CD4-positive, CD25-positive, alpha-beta regulatory T cell (primary cell): ENCODE results near the gene NDUFB1. TPM values are rescaled to one million over a fixed set of nuclear protein-coding genes. Genes with fewer than 3 reads are reported as not detected.

ENCODE experiments used
- ATAC-seq, 2 donors: fragments of 150-1000 bp; cut with Tn5 transposase; one replicate each; pipeline ENCODE4 v1.10.0; 2021; ENCODE audit warnings: low read depth in 2 of 2, moderate number of reproducible peaks in 2 of 2, moderate library complexity in 1 of 2
- DNase-seq, 3 donors: peaks; one replicate each; pipeline versions ENCODE4 v3.0.0 to v3.0.0-alpha.2; 2012 to 2022; ENCODE audit warnings: mixed read lengths in 1 of 3
- H3K27ac ChIP-seq: one replicate; pipeline ENCODE4 v1.7.0; 2013; ENCODE audit warnings: mild to moderate bottlenecking, low read length; ENCODE audit not compliant: insufficient read depth, poor library complexity, severe bottlenecking
- H3K27me3 ChIP-seq: one replicate; pipeline ENCODE4 v1.7.0; 2013; ENCODE audit warnings: low read length; ENCODE audit not compliant: control insufficient read depth, insufficient read depth
- H3K36me3 ChIP-seq: one replicate; pipeline ENCODE4 v1.7.0; 2013; ENCODE audit warnings: mild to moderate bottlenecking, low read length, moderate library complexity; ENCODE audit not compliant: control insufficient read depth, insufficient read depth
- H3K4me1 ChIP-seq: 2 replicates; pipeline ENCODE4 v1.7.0; 2013; ENCODE audit warnings: mild to moderate bottlenecking, low read length; ENCODE audit not compliant: insufficient read depth, control insufficient read depth, poor library complexity, severe bottlenecking
- H3K4me3 ChIP-seq: one replicate; pipeline ENCODE4 v1.7.0; 2013; ENCODE audit warnings: low read depth, mild to moderate bottlenecking, low read length, moderate library complexity
- H3K9me3 ChIP-seq, 2 experiments: 1 replicate in 1 of 2; 2 replicates in 1 of 2; pipeline ENCODE4 v1.7.0; 2013; ENCODE audit warnings: low read length in 2 of 2, mild to moderate bottlenecking in 1 of 2, moderate library complexity in 1 of 2; ENCODE audit not compliant: control insufficient read depth in 2 of 2
- H3K27ac Mint-ChIP-seq, 3 donors: one replicate each; pipeline ENCODE4 v1.8.0; 2020 to 2022; ENCODE audit warnings: mild to moderate bottlenecking in 3 of 3, mixed read lengths in 3 of 3, moderate library complexity in 2 of 3
- H3K27me3 Mint-ChIP-seq: one replicate; pipeline ENCODE4 v1.8.0; 2022; ENCODE audit warnings: mild to moderate bottlenecking, mixed read lengths
- H3K36me3 Mint-ChIP-seq: one replicate; pipeline ENCODE4 v1.8.0; 2020; ENCODE audit warnings: mixed read lengths
- H3K4me1 Mint-ChIP-seq, 4 donors: one replicate each; pipeline ENCODE4 v1.8.0; 2020 to 2022; ENCODE audit warnings: mixed read lengths in 4 of 4, mild to moderate bottlenecking in 1 of 4
- H3K4me3 Mint-ChIP-seq, 4 donors: one replicate each; pipeline ENCODE4 v1.8.0; 2020 to 2022; ENCODE audit warnings: mild to moderate bottlenecking in 4 of 4, mixed read lengths in 4 of 4, moderate library complexity in 3 of 4
- H3K9me3 Mint-ChIP-seq, 7 donors: one replicate each; pipeline ENCODE4 v1.8.0; 2020 to 2022; ENCODE audit warnings: mixed read lengths in 7 of 7, mild to moderate bottlenecking in 3 of 7, moderate library complexity in 2 of 7
- polyA plus RNA-seq, 4 donors: library from polyadenylated mRNA; unstranded; fragments of 300-500 nt; fragmentation: Illumina TruSeq; gene quantifications; one replicate each; pipeline ENCODE4 v1.2.3, GENCODE V29; 2021
- total RNA-seq: library from RNA; stranded (reverse); gene quantifications from one replicate; pipeline ENCODE4 v1.2.3, GENCODE V29; 2022

The NDUFB1 gene
- total and polyA plus RNA-seq, 5 donors from 2014 or later: 54.8 to 471 (median 424) TPM

GRCh38 chr14:92108345-92109254 lies 12.9 kb downstream of the NDUFB1 start:
- Histone ChIP-seq H3K36me3 (no peaks in the 10 kb centered on the region), H3K4me1 (peaks cover 18% of the 10 kb centered on the region), H3K27me3 (no peaks in the 10 kb centered on the region), H3K27ac (peak overlapping the region; percentile 23), H3K9me3 (no peaks in the 10 kb centered on the region), H3K4me3 (peak overlapping the region; percentile 64)
- no peaks in the 10 kb centered on the region for H3K36me3 Mint-ChIP-seq
- H3K4me1 Mint-ChIP-seq: peaks cover 3 to 54% (median 25%) of the 10 kb centered on the region in 4 donors
- H3K27me3 Mint-ChIP-seq: no peaks in the 10 kb centered on the region
- no peak for ATAC-seq
- peak in 2 of 3 donors; percentile 17 to 55 for DNase-seq
- H3K27ac Mint-ChIP-seq: peak overlapping the region; percentile 45 to 88 (median 88)
- peak overlapping the region; percentile 52 to 83 (median 82) for H3K4me3 Mint-ChIP-seq
- peaks cover 0 to 1% (median 0%) of the 10 kb centered on the region in 7 donors for H3K9me3 Mint-ChIP-seq

- Histone ChIP-seq H3K27ac (peak within 1 kb of the TSS; percentile 82), H3K9me3 (no peaks in the 10 kb centered on the region), H3K4me3 (peak within 1 kb of the TSS; percentile 97), H3K4me1 (peaks cover 23% of the 10 kb centered on the region), H3K36me3 (no peaks in the 10 kb centered on the region), H3K27me3 (no peaks in the 10 kb centered on the region)
- H3K36me3 Mint-ChIP-seq: no peaks in the 10 kb centered on the region
- H3K9me3 Mint-ChIP-seq: peaks cover 0 to 1% (median 0%) of the 10 kb centered on the region in 7 donors
- H3K4me1 Mint-ChIP-seq: peaks cover 16 to 71% (median 41%) of the 10 kb centered on the region in 4 donors
- H3K27me3 Mint-ChIP-seq: no peaks in the 10 kb centered on the region
- DNase-seq (peak; percentile 94 to 98 (median 94)), ATAC-seq (peak; percentile 97 to 98)
- peak within 1 kb of the TSS; percentile 92 to 97 (median 97) for H3K27ac Mint-ChIP-seq
- peak within 1 kb of the TSS; percentile 89 to 99 (median 94) for H3K4me3 Mint-ChIP-seq
Measured at GRCh38 chr14:92106143-92106926, 15.2 kb downstream of the NDUFB1 start, which contains the start of gene ATXN3. TSS of gene ATXN3 (minus strand) at chr14:92106582. CDS start at chr14:92106552, 30 bp downstream.

GRCh38 chr14:92105893-92106142 lies 15.7 kb downstream of the NDUFB1 start:
- Histone ChIP-seq H3K27me3 (no peaks in the 10 kb centered on the region), H3K9me3 (no peaks in the 10 kb centered on the region), H3K4me3 (peak overlapping the region; percentile 97), H3K4me1 (peaks cover 23% of the 10 kb centered on the region), H3K27ac (peak overlapping the region; percentile 82), H3K36me3 (no peaks in the 10 kb centered on the region)
- H3K27me3 Mint-ChIP-seq: no peaks in the 10 kb centered on the region
- H3K4me3 Mint-ChIP-seq: peak overlapping the region; percentile 89 to 99 (median 94)
- DNase-seq (no peak), ATAC-seq (no peak)
- H3K27ac Mint-ChIP-seq: peak overlapping the region; percentile 92 to 97 (median 97)
- peaks cover 16 to 74% (median 42%) of the 10 kb centered on the region in 4 donors for H3K4me1 Mint-ChIP-seq
- H3K9me3 Mint-ChIP-seq: peaks cover 0 to 1% (median 0%) of the 10 kb centered on the region in 7 donors
- no peaks in the 10 kb centered on the region for H3K36me3 Mint-ChIP-seq

GRCh38 chr14:92105073-92105892 lies 16.2 kb downstream of the NDUFB1 start:
- Histone ChIP-seq H3K36me3 (no peaks in the 10 kb centered on the region), H3K27me3 (no peaks in the 10 kb centered on the region), H3K9me3 (no peaks in the 10 kb centered on the region), H3K4me1 (peaks cover 23% of the 10 kb centered on the region), H3K4me3 (peak overlapping the region; percentile 97), H3K27ac (peak overlapping the region; percentile 82)
- Mint-ChIP-seq H3K27ac (peak overlapping the region; percentile 92 to 97 (median 97)), H3K4me1 (peaks cover 19 to 78% (median 46%) of the 10 kb centered on the region in 4 donors), H3K9me3 (peaks cover 0 to 1% (median 0%) of the 10 kb centered on the region in 7 donors), H3K4me3 (peak overlapping the region; percentile 89 to 99 (median 94)), H3K27me3 (no peaks in the 10 kb centered on the region), H3K36me3 (no peaks in the 10 kb centered on the region)
- ATAC-seq (no peak), DNase-seq (no peak)

GRCh38 chr14:92103363-92103989 lies 18.0 kb downstream of the NDUFB1 start:
- Mint-ChIP-seq H3K27me3 (no peaks in the 10 kb centered on the region), H3K27ac (peak overlapping the region in 1 of 3 donors; percentile 52), H3K9me3 (peaks cover 0 to 1% (median 0%) of the 10 kb centered on the region in 7 donors), H3K36me3 (no peaks in the 10 kb centered on the region), H3K4me3 (peak overlapping the region; percentile 42 to 83 (median 66)), H3K4me1 (peaks cover 24 to 77% (median 50%) of the 10 kb centered on the region in 4 donors)
- H3K27me3 ChIP-seq: no peaks in the 10 kb centered on the region
- no peak for DNase-seq
- peaks cover 19% of the 10 kb centered on the region for H3K4me1 ChIP-seq
- H3K27ac ChIP-seq: no peak overlapping the region
- no peaks in the 10 kb centered on the region for H3K9me3 ChIP-seq
- ATAC-seq: no peak
- H3K36me3 ChIP-seq: no peaks in the 10 kb centered on the region
- H3K4me3 ChIP-seq: no peak overlapping the region

GRCh38 chr14:92099802-92100201 lies 21.7 kb downstream of the NDUFB1 start:
- Histone ChIP-seq H3K4me3 (no peak overlapping the region), H3K27me3 (no peaks in the 10 kb centered on the region), H3K9me3 (no peaks in the 10 kb centered on the region), H3K4me1 (peaks cover 5% of the 10 kb centered on the region), H3K27ac (no peak overlapping the region), H3K36me3 (peaks cover 12% of the 10 kb centered on the region)
- Mint-ChIP-seq H3K4me3 (no peak overlapping the region), H3K4me1 (peaks cover 20 to 51% (median 40%) of the 10 kb centered on the region in 4 donors), H3K27me3 (no peaks in the 10 kb centered on the region), H3K27ac (peak overlapping the region in 1 of 3 donors; percentile 14), H3K9me3 (peaks cover 0 to 1% (median 0%) of the 10 kb centered on the region in 7 donors), H3K36me3 (peaks cover 4% of the 10 kb centered on the region)
- DNase-seq (no peak), ATAC-seq (no peak)
